ENCODE measurements around the gene GTSE1.
"Not testable (repeated sequence)": the region's sequence is repeated elsewhere in the genome, so short reads cannot be mapped to it uniquely, and the experiment has no call there.

GTSE1 gene

GRCh38 chr22:46294784-46295183, 1.9 kb upstream of the GTSE1 start:
- DNase-seq: no peak

DNA sequence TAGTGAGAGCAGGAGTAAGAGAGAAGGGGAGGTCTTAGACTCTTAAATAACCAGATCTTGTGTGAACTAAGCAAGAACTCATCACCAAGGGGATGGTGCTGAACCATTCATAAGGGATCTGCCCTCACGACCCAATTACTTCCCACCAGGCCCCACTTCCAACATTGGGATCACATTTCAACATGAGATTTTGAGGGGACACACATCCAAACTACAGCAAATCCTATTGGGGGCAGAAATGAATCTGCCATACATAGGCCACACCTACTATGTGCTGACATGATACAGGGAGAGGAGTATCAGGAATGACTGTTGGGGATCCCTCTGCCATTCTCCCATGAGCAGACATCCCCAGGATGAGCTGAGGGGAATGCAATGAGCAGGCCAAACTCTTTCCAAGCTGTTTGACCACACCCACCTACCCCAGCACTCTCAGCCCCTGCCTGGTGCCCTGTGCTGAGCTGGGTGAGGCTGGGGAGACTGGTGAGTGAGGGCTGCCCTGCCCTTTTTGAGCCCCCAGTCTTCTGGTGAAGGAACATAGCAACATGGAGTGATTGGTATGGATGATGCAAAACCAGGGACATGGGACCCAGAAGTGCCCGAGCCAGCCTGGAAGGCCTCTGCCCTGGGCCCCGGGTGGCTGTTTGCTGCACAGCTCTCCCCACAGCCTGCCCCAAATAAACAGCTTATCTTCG, 1.2 kb upstream of the GTSE1 start:
- DNase-seq: no peak

DNA sequence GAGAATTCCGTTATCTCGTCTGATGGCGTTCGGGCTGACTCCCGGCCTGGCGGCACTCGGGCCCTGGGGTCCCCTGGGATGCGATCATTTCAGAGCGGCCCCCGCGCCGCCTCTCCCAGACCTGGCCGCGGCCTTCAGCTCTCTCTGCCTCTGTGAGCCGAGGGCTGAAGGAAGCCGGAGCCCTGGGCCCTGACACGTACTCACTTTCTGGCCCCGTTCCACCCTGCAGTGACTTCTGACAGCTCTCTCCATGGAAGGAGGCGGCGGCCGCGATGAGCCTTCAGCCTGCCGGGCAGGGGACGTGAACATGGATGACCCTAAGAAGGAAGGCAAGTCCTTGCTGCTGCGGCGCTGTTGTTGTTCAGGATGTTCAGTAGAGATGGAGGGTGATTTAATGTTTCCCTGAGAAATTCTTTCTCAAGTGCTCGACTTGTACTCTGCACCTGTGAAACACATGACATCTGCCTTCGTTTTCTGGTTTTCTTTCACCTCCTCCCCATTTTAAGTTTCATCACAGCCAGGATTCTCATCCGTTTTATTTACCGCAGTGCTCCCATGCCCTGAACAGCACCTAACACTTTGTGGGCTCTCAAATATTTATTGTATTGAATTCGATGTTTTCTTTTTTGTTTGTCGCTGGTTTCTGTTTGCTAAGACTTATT, 612 bp downstream of the GTSE1 start:
- no peak for DNase-seq

- no peak for DNase-seq
Measured at GRCh38 chr22:46299101-46299500, 2.4 kb downstream of the GTSE1 start.

DNA sequence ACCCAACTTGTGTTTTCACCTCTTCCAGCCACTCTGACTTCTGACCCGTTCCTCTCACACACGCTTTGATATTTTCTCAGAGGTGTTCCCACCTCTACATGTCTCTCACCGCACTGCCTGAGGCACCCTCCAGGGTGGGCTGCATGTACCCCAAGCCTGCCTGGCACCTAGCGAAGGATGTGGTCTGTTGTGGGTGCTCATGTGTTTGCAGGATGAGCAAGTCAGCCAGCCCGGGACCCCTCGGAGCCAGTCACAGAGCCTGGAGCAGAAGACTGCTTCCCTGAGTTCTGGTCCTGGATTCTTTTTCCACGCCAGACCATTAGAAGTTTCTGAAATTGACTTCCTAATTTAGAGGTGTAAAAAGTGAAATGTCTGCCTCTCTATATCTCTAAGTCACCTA, 3.8 kb downstream of the GTSE1 start:
- no peak for DNase-seq

DNA sequence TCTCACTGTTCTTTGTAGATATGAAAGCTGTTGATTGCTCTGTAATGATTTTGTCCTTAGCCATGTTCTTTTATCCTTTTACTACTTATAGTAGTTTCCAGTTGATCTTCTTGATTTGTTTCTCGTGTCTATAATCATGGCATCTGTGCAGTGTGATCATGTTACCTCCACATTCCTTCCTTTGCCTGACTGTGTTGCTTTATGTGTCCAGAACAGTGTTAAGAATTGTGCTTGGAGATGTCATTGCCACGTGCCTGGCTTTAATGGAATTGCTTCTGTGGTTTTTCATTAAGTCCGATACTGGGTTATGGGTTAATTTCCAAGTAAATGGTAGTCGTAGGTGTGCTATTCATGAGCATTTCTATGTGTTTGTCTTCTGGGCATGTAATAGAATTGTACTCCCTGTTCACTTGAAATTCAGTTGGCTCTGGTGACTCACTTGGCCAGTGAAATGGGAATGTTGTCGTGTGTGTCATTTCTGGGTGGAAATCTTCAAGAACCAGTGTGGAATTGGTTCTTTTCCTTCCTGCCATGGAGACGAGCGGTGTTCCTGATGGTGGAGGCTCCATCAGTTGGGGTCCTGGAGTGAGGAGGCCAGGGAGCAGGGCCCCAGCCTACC, 6.8 kb downstream of the GTSE1 start:
- no peak for DNase-seq

GRCh38 chr22:46308283-46308988, 11.8 kb downstream of the GTSE1 start:
- no peak for DNase-seq

GRCh38 chr22:46309526-46310085, 12.9 kb downstream of the GTSE1 start:
- no peak for DNase-seq

DNA sequence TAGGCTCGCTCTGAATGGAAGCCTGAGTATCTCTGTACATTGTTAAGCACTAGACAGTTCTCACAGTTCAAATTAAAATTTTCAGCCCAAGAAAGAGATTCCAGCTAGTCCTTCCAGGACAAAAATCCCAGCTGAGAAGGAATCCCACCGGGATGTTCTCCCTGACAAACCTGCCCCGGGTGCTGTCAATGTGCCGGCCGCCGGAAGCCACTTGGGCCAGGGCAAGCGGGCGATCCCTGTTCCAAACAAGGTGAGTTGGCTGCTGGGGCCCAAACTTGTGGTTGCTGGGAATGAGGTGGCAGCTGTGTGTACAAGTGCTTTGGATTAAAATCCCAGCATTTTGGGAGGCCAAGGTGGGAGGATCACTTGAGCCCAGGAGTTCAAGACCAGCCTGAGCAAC, 15.4 kb downstream of the GTSE1 start:
- DNase-seq: no peak

GRCh38 chr22:46312848-46313247, 16.2 kb downstream of the GTSE1 start:
- DNase-seq: not testable (repeated sequence)

- DNase-seq: no peak
Measured at GRCh38 chr22:46315976-46316375, 19.3 kb downstream of the GTSE1 start.

DNA sequence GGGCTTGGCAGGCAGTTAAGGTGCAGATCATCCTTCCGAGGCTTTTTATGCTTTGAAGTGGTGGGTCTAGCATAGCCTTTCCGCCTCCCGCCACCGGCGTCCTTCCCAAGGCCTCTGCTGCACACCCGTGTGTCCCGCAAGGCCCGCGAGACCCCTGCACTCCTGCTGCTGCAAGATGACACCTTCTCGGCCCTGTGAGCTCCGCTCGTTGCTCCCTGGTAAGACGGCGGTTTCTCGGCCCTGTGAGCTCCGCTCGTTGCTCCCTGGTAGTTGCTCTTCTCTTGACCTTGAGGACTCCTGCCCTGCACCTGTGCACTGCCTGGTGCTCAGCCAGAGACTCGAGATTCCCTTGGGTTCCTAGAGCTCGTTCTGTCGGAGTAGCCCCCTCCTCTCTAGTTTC, 21.0 kb downstream of the GTSE1 start:
- no peak for DNase-seq

DNA sequence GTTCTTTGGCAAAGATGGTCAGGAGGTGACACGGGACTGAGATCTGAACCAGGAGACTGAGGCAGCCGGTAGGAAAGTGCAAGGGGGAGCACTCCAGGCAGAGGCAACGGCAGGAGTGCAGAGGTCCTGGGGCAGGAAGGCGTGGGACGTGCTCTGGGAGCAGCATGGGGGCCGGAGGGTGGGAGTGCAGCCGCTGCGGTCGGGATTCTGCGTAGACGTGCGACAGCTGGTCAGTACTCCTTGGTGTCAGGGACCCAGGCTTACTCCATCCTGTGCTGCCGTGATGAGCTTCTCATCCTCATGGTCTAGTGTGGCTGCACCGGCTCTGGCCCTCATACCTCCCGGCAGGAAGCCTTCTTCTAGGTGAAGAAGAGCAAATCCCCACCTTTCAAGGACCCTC, 21.9 kb downstream of the GTSE1 start:
- no peak for DNase-seq

GRCh38 chr22:46319319-46319718, 22.6 kb downstream of the GTSE1 start:
- no peak for DNase-seq

GRCh38 chr22:46320166-46320710, 23.6 kb downstream of the GTSE1 start:
- no peak for DNase-seq

GRCh38 chr22:46320716-46321386, 24.2 kb downstream of the GTSE1 start:
- no peak for DNase-seq

GRCh38 chr22:46322711-46323110, 26.0 kb downstream of the GTSE1 start:
- DNase-seq: no peak

- DNase-seq: no peak
Measured at GRCh38 chr22:46323162-46323561, 26.5 kb downstream of the GTSE1 start.

- DNase-seq: no peak
Measured at GRCh38 chr22:46326066-46326680, 29.5 kb downstream of the GTSE1 start.

GRCh38 chr22:46327691-46328465, 31.2 kb downstream of the GTSE1 start:
- no peak for DNase-seq

- DNase-seq: no peak
Measured at GRCh38 chr22:46328797-46329196, 32.1 kb downstream of the GTSE1 start.
